Lung microvascular endothelial cell (primary cell): Measurements from ENCODE around the gene NOXA1. TPM values are rescaled to one million over a fixed set of nuclear protein-coding genes. Genes with fewer than 3 reads are reported as not detected.

ENCODE experiments used
- DNase-seq, 2 donors: peaks; one replicate each; pipeline versions ENCODE4 v3.0.0 to v3.0.0-alpha.2; 2010; ENCODE audit warnings: low read depth in 2 of 2
- total RNA-seq: library from RNA; depleted of rRNA; stranded (reverse); fragments of >200 nt; gene quantifications from 2 replicates; pipeline ENCODE4 v1.2.1, GENCODE V29; 2014

Gene NOXA1
- total RNA-seq, 1 donor from 2014 or later = 2.0 TPM

DNA sequence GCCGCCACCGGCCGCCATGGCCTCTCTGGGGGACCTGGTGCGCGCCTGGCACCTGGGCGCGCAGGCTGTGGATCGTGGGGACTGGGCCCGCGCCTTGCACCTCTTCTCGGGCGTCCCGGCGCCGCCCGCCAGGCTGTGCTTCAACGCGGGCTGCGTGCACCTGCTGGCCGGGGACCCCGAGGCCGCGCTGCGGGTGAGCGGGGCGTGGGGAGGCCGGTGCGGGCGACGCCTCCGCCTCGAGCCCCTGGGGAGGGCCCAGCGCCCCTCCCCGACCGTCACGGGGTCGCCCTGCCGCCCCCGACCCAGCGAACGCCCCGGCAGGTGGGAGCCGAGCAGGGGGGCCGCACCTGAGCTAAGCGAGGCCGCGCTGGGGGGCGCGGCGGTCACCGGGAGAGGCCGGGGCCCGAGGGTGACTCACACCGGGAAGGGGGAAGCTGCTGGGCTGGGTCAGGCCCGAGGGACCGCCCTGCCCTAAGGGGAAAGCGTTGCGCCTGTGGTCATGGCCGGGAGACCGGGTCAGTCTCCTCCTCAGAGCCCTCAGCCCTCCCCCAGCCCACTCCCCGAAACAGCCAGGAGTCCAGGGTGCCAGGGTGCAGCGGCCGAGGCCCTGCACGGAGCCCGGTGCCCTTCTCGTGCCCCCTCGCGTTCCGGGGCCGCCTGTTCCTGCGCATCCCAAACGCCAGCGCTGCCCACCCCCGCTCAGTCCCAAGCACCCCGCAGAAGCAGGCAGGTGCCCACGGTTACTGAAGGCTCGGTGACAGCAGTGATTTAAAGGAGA is 510 bp downstream of the NOXA1 start:
- peak in 1 of 2 donors; percentile 33 for DNase-seq

GRCh38 chr9:137426018-137426681 is 3.0 kb downstream of the NOXA1 start:
- no peak for DNase-seq

DNA sequence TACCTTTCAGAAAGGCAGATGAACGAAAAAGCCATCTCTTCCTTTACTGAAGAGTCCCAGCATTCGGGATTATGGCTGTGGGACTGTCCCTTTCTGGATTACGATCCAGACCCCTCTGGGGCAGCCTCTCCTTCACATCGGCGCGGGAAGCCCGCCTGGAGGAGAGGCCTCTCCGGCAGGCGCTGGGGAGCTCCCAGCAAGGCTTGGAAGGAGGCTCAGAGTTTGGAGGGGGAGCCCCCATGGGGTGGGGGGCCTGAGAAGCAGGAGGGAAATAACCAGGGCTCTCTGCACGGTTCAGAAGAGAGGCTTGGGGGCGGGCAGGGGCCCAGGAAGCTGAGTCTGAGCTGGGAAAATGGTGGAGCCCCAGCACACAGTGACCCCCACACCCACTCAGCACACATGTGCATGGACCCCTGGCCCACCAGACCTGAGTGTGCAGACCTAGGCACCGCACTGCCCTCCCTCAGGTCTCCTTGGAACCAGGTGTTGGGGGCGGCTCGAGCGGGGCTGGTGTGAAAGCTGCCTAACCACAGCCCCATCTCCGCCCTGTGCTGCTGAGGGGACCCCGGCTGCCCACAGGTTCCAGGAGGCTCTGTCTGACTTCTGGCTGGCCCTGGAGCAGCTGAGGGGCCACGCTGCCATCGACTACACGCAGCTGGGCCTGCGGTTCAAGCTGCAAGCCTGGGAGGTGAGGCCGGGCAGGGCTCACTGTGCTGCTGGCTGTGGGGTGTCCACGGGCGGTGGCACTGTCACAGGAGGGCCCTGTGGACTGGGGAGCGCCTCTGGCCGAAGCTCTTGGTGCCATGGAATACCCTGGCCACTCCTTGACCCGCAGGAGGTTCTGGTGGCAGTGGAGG is 4.5 kb downstream of the NOXA1 start:
- no peak for DNase-seq

DNA sequence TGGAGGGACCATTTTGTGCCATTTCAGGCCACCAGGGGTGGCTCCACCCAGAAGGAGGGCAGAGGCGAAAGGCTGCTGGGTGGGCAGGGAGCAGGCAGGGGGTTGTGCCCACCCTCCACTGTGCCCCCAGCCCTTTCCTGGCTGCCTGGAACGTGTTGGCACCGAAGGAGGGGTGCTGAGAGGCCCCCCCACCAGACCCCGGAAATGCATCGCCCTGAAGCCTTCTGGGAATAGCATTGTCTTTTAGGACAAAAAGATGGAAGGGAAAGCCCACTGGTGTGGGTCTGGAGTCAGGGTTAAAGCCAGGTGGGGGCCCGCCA is 5.1 kb downstream of the NOXA1 start:
- DNase-seq = no peak

- no peak for DNase-seq
These were observed 5.8 kb downstream of the NOXA1 start for GRCh38 chr9:137428841-137429545.

DNA sequence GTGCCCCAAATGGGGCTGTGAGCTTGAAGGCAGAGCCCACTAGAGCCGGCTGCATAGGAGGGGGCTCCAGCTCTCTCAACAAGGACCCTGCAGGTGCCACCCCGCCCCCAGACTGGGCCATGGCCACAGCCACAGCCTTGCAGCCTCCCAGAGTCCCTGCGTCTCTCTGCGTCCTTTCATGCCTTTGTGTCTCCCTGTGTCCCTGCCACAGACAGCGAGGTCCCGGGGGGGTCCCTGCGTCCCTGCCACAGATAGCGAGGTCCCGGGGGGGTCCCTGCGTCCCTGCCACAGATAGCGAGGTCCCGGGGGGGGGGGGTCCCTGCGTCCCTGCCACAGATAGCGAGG is 6.3 kb downstream of the NOXA1 start:
- DNase-seq = no peak

DNA sequence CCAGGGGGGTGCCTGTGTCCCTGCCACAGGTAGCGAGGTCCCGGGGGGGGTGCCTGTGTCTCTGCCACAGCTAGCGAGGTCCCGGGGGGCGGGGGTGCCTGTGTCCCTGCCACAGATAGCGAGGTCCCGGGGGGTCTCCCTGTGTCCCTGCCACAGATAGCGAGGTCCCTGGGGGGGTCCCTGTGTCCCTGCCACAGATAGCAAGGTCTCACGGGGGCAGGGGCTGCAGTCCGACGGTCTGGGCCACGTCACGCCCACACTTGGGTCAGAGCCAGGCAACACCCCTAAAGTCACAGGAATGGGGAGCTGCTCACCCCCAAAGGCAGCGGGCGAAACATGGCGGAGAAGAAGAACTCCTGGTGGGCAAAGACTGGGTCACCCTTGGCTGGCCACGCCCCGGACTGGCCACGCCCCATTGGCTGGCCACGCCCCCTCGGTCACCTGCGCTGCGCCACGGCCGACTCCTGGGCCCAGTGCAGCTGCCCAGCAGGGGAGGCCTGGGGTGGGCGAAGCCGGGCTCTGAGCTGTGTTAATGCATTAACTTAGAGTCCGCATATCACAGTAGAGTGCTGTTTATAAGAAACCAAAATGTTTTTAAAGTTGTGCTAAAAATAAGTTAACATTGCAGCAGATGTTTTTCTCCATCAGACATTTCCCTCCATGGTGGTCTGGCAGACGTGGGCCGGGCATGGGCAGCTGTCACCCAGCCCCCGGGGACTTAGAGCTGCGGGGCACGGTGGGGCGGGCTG is 7.0 kb downstream of the NOXA1 start:
- DNase-seq = no peak

DNA sequence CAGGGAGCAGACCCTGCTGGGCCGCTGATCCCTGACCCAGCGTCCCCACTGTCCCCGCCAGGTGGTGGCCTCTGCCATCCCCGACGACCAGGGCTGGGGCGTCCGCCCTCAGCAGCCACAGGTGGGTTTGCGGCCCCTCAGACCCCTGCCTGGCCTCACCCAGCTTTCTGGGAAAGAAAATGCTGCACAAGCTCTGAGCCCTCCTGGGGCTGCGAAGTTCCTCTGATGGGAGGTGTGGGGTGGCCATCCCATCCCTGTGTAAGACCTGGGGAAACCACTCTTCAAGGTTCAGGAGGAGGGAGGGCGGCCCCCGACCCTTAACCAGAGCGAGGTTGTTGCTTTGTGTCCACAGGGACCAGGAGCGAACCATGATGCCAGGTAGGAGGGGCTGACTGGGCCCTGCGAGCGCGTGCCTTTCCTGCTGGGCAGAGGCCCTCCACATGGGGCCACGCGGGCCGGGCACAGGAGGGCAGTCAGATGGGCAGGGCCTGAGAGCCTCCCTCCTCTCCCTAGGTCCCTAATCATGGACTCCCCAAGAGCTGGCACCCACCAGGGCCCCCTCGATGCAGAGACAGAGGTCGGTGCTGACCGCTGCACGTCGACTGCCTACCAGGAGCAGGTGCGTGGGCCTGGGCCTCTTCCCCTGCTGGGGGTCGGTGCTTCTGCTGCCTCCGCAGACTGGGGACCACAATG is 7.7 kb downstream of the NOXA1 start:
- no peak for DNase-seq

GRCh38 chr9:137431416-137431931 is 8.3 kb downstream of the NOXA1 start:
- DNase-seq = no peak

GRCh38 chr9:137432687-137433348 is 9.6 kb downstream of the NOXA1 start:
- DNase-seq = no peak

GRCh38 chr9:137433349-137433915 is 10.2 kb downstream of the NOXA1 start:
- no peak for DNase-seq

DNA sequence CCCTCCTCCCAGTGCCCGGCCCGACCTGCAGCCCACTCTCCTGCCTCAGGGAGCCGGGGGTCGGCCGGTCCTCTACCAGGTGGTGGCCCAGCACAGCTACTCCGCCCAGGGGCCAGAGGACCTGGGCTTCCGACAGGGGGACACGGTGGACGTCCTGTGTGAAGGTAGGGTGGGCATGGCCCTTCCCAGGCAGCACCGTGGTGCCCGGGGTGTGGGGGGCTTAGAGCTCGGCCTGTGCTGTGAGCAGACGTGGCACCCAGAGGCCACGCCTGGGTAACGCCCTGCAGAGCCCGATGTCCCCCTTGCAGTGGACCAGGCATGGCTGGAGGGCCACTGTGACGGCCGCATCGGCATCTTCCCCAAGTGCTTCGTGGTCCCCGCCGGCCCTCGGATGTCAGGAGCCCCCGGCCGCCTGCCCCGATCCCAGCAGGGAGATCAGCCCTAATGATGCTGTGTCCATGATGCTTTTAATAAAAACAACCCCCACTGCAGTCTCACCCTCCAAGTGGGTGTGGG is 10.8 kb downstream of the NOXA1 start:
- DNase-seq = no peak

- no peak for DNase-seq
These were observed 11.5 kb downstream of the NOXA1 start for GRCh38 chr9:137434498-137435380.

- no peak for DNase-seq
These were observed 12.2 kb downstream of the NOXA1 start for GRCh38 chr9:137435381-137435891.

GRCh38 chr9:137435980-137436760 is 13.0 kb downstream of the NOXA1 start:
- DNase-seq = peak; percentile 71 to 81

GRCh38 chr9:137436761-137437600 is 13.8 kb downstream of the NOXA1 start:
- no peak for DNase-seq
